Measurements from ENCODE around the gene LOXHD1.

LOXHD1 gene

GRCh38 chr18:46577546-46577945 is 79.5 kb downstream of the LOXHD1 start:
- DNase-seq (ENCODE audit: low read depth), result no peak

- no peak for DNase-seq (ENCODE audit: low read depth)
Measured at GRCh38 chr18:46575851-46576250, 81.2 kb downstream of the LOXHD1 start.

GRCh38 chr18:46574743-46575115 is 82.3 kb downstream of the LOXHD1 start:
- no peak for DNase-seq (ENCODE audit: low read depth)

- no peak for DNase-seq (ENCODE audit: low read depth)
Measured at GRCh38 chr18:46574000-46574742, 82.8 kb downstream of the LOXHD1 start.

GRCh38 chr18:46573156-46573555 is 83.9 kb downstream of the LOXHD1 start:
- no peak for DNase-seq (ENCODE audit: low read depth)

GRCh38 chr18:46571756-46572155 is 85.3 kb downstream of the LOXHD1 start:
- DNase-seq (ENCODE audit: low read depth), result no peak

GRCh38 chr18:46570666-46571065 is 86.4 kb downstream of the LOXHD1 start:
- DNase-seq (ENCODE audit: low read depth), result no peak

GRCh38 chr18:46570134-46570533 is 86.9 kb downstream of the LOXHD1 start:
- DNase-seq (ENCODE audit: low read depth), result no peak

GRCh38 chr18:46569211-46569610 is 87.8 kb downstream of the LOXHD1 start:
- no peak for DNase-seq (ENCODE audit: low read depth)

GRCh38 chr18:46567196-46567595 is 89.8 kb downstream of the LOXHD1 start:
- DNase-seq (ENCODE audit: low read depth), result no peak

GRCh38 chr18:46566111-46566510 is 90.9 kb downstream of the LOXHD1 start:
- DNase-seq (ENCODE audit: low read depth), result no peak

GRCh38 chr18:46565256-46565655 is 91.8 kb downstream of the LOXHD1 start:
- no peak for DNase-seq (ENCODE audit: low read depth)

- no peak for DNase-seq (ENCODE audit: low read depth)
Measured at GRCh38 chr18:46563317-46563716, 93.7 kb downstream of the LOXHD1 start.

- no peak for DNase-seq (ENCODE audit: low read depth)
Measured at GRCh38 chr18:46562674-46563192, 94.3 kb downstream of the LOXHD1 start.

GRCh38 chr18:46560671-46561045 is 96.4 kb downstream of the LOXHD1 start:
- no peak for DNase-seq (ENCODE audit: low read depth)

GRCh38 chr18:46559946-46560670 is 96.9 kb downstream of the LOXHD1 start:
- DNase-seq (ENCODE audit: low read depth), result no peak

- no peak for DNase-seq (ENCODE audit: low read depth)
Measured at GRCh38 chr18:46559296-46559695, 97.7 kb downstream of the LOXHD1 start.

GRCh38 chr18:46556590-46557206 is 100.3 kb downstream of the LOXHD1 start:
- DNase-seq (ENCODE audit: low read depth), result no peak

- DNase-seq (ENCODE audit: low read depth), result no peak
Measured at GRCh38 chr18:46555724-46556123, 101.3 kb downstream of the LOXHD1 start.

- no peak for DNase-seq (ENCODE audit: low read depth)
Measured at GRCh38 chr18:46555213-46555612, 101.8 kb downstream of the LOXHD1 start.

- no peak for DNase-seq (ENCODE audit: low read depth)
Measured at GRCh38 chr18:46554406-46555080, 102.5 kb downstream of the LOXHD1 start.

GRCh38 chr18:46550609-46551008 is 106.4 kb downstream of the LOXHD1 start:
- no peak for DNase-seq (ENCODE audit: low read depth)
